WTC11 (cell line): Measurements from ENCODE around the gene TMEM59L. TPM values are rescaled to one million over a fixed set of nuclear protein-coding genes. Genes with fewer than 3 reads are reported as not detected.
"Not testable (repeated sequence)": the region's sequence is repeated elsewhere in the genome, so short reads cannot be mapped to it uniquely, and the experiment has no call there.

Source experiments
- ATAC-seq: fragments of 200-7000 bp; cut with Tn5 transposase; 2 replicates; pipeline ENCODE4 v1.10.0; 2021; ENCODE audit warnings: mild to moderate bottlenecking, moderate library complexity
- CTCF ChIA-PET: fragments of 300-600 bp; sonication (Branson Sonifier 250); formaldehyde crosslinking; loops from one replicate; lab custom pipeline; 2021; ENCODE audit warnings: antibody characterized with exemption; lab: Charles Lee
- POLR2A ChIA-PET: fragments of 350-600 bp; sonication (Branson Sonifier 250); formaldehyde crosslinking; loops from one replicate; lab custom pipeline; 2021; ENCODE audit warnings: antibody characterized with exemption; lab: Charles Lee
- DNase-seq: peaks from one replicate; pipeline ENCODE4 v3.0.0; 2021; ENCODE audit warnings: low spot score
- H3K27ac Mint-ChIP-seq: 2 replicates; pipeline ENCODE4 v1.8.0; 2021; ENCODE audit warnings: mixed read lengths
- H3K27me3 Mint-ChIP-seq: 2 replicates; pipeline ENCODE4 v1.8.0; 2021; ENCODE audit warnings: low read depth, mild to moderate bottlenecking, moderate library complexity, mixed read lengths
- H3K36me3 Mint-ChIP-seq: 2 replicates; pipeline ENCODE4 v1.8.0; 2021; ENCODE audit warnings: mixed read lengths
- H3K4me1 Mint-ChIP-seq: 2 replicates; pipeline ENCODE4 v1.8.0; 2022; ENCODE audit warnings: mixed read lengths
- H3K4me3 Mint-ChIP-seq: 2 replicates; pipeline ENCODE4 v1.8.0; 2021; ENCODE audit warnings: mild to moderate bottlenecking, moderate library complexity, mixed read lengths
- H3K9me3 Mint-ChIP-seq: 2 replicates; pipeline ENCODE4 v1.8.0; 2021; ENCODE audit warnings: mixed read lengths
- ELF4 ChIP-seq: sonication (generic); formaldehyde crosslinking; IDR thresholded peaks from 2 replicates; pipeline ENCODE4 v1.8.1; 2022; ENCODE audit warnings: low read depth, mild to moderate bottlenecking, moderate library complexity, missing genetic modification reagents
- GTF2I ChIP-seq: fragments of 250-450 bp; sonication (Bioruptor Pico); conservative IDR thresholded peaks from 2 replicates; pipeline ENCODE4 v1.4.0; 2021; ENCODE audit warnings: mild to moderate bottlenecking
- IRF1 ChIP-seq: sonication (generic); formaldehyde crosslinking; IDR thresholded peaks from 2 replicates; pipeline ENCODE4 v1.8.0; 2023; ENCODE audit warnings: missing genetic modification reagents
- MXD4 ChIP-seq: fragments of 250-450 bp; sonication (Bioruptor Pico); IDR thresholded peaks from 2 replicates; pipeline ENCODE4 v1.8.0; 2021; ENCODE audit warnings: mild to moderate bottlenecking, moderate library complexity, borderline replicate concordance
- USF2 ChIP-seq: sonication (generic); formaldehyde crosslinking; IDR thresholded peaks from 2 replicates; pipeline ENCODE4 v1.8.1; 2023; ENCODE audit warnings: mild to moderate bottlenecking, missing genetic modification reagents, moderate library complexity
- ZBTB43 ChIP-seq: sonication (generic); formaldehyde crosslinking; IDR thresholded peaks from 2 replicates; pipeline ENCODE4 v1.8.1; 2023; ENCODE audit warnings: mild to moderate bottlenecking, missing genetic modification reagents
- ZNF121 ChIP-seq: sonication (generic); formaldehyde crosslinking; IDR thresholded peaks from 2 replicates; pipeline ENCODE4 v1.8.0; 2023; ENCODE audit warnings: missing genetic modification reagents
- total RNA-seq: library from RNA; stranded (reverse); gene quantifications from 3 replicates; pipeline ENCODE4 v1.2.3, GENCODE V29; 2021
- TF ChIP-seq, protein P1 (sequence below): sonication (generic); formaldehyde crosslinking; IDR thresholded peaks from 2 replicates; pipeline ENCODE4 v1.8.1; 2023; ENCODE audit warnings: mild to moderate bottlenecking, missing genetic modification reagents
- TF ChIP-seq, protein P2 (sequence below): sonication (generic); formaldehyde crosslinking; IDR thresholded peaks from 2 replicates; pipeline ENCODE4 v1.8.0; 2022; ENCODE audit warnings: missing genetic modification reagents
- TF ChIP-seq, protein P3 (sequence below): fragments of 250-450 bp; sonication (Bioruptor Pico); IDR thresholded peaks from 2 replicates; pipeline ENCODE4 v2.1.2; 2022; ENCODE audit warnings: mild to moderate bottlenecking, moderate library complexity

Gene TMEM59L
- total RNA-seq, 1 experiment from 2014 or later = 14.8 TPM

- TF ChIP-seq, protein P1, sequence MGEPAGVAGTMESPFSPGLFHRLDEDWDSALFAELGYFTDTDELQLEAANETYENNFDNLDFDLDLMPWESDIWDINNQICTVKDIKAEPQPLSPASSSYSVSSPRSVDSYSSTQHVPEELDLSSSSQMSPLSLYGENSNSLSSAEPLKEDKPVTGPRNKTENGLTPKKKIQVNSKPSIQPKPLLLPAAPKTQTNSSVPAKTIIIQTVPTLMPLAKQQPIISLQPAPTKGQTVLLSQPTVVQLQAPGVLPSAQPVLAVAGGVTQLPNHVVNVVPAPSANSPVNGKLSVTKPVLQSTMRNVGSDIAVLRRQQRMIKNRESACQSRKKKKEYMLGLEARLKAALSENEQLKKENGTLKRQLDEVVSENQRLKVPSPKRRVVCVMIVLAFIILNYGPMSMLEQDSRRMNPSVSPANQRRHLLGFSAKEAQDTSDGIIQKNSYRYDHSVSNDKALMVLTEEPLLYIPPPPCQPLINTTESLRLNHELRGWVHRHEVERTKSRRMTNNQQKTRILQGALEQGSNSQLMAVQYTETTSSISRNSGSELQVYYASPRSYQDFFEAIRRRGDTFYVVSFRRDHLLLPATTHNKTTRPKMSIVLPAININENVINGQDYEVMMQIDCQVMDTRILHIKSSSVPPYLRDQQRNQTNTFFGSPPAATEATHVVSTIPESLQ (CRISPR knock-in tag) = no peak
- TF ChIP-seq, protein P2, sequence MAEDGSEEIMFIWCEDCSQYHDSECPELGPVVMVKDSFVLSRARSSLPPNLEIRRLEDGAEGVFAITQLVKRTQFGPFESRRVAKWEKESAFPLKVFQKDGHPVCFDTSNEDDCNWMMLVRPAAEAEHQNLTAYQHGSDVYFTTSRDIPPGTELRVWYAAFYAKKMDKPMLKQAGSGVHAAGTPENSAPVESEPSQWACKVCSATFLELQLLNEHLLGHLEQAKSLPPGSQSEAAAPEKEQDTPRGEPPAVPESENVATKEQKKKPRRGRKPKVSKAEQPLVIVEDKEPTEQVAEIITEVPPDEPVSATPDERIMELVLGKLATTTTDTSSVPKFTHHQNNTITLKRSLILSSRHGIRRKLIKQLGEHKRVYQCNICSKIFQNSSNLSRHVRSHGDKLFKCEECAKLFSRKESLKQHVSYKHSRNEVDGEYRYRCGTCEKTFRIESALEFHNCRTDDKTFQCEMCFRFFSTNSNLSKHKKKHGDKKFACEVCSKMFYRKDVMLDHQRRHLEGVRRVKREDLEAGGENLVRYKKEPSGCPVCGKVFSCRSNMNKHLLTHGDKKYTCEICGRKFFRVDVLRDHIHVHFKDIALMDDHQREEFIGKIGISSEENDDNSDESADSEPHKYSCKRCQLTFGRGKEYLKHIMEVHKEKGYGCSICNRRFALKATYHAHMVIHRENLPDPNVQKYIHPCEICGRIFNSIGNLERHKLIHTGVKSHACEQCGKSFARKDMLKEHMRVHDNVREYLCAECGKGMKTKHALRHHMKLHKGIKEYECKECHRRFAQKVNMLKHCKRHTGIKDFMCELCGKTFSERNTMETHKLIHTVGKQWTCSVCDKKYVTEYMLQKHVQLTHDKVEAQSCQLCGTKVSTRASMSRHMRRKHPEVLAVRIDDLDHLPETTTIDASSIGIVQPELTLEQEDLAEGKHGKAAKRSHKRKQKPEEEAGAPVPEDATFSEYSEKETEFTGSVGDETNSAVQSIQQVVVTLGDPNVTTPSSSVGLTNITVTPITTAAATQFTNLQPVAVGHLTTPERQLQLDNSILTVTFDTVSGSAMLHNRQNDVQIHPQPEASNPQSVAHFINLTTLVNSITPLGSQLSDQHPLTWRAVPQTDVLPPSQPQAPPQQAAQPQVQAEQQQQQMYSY (CRISPR knock-in tag) = no peak
- no peak for TF ChIP-seq GTF2I (CRISPR knock-in tag)
These were observed 14.6 kb upstream of the TMEM59L start (continued) for GRCh38 chr19:18597809-18598660.

DNA sequence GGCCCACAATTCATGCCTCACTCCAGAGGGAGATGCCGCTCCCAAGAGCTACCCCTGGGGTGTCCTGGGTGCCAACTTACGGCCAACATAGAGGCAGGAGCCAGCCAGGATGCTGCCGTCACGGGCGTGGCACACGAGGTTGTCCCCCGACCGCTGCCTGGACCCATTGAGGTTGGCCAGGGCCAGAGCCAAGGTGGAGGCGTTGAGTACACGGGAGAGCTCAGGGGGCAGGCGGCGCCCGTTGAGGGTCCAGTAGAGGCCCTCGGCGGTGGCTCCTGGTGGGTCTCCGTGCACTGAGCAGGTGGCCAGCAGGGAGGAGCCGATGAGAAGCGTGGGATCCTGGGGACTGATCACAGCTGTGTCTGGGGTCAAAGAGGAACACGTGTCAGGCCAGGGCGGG, 13.2 kb upstream of the TMEM59L start:
- peaks cover 53% of the 10 kb centered on the region for H3K27me3 Mint-ChIP-seq
- H3K36me3 Mint-ChIP-seq = no peaks in the 10 kb centered on the region
- H3K4me3 Mint-ChIP-seq = no peak overlapping the region
- peaks cover 44% of the 10 kb centered on the region for H3K4me1 Mint-ChIP-seq
- H3K27ac Mint-ChIP-seq = no peak overlapping the region
- POLR2A ChIA-PET = no interaction called here
- ATAC-seq (no peak), DNase-seq (no peak)
- no peak for TF ChIP-seq USF2 (CRISPR knock-in tag)
- TF ChIP-seq IRF1 (CRISPR knock-in tag) = no peak
- TF ChIP-seq ELF4 (CRISPR knock-in tag) = no peak
- TF ChIP-seq ZBTB43 (CRISPR knock-in tag) = no peak
- TF ChIP-seq, protein P3, sequence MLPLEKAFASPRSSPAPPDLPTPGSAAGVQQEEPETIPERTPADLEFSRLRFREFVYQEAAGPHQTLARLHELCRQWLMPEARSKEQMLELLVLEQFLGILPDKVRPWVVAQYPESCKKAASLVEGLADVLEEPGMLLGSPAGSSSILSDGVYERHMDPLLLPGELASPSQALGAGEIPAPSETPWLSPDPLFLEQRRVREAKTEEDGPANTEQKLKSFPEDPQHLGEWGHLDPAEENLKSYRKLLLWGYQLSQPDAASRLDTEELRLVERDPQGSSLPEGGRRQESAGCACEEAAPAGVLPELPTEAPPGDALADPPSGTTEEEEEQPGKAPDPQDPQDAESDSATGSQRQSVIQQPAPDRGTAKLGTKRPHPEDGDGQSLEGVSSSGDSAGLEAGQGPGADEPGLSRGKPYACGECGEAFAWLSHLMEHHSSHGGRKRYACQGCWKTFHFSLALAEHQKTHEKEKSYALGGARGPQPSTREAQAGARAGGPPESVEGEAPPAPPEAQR = no peak
- no peak for TF ChIP-seq MXD4 (CRISPR knock-in tag)
- H3K9me3 Mint-ChIP-seq = no peaks in the 10 kb centered on the region
- CTCF ChIA-PET = interaction anchor here (1.4 kb wide), 1 partner anchor 10 kb away, joined by 3 read pairs; no protein-coding TSS in a partner anchor

DNA sequence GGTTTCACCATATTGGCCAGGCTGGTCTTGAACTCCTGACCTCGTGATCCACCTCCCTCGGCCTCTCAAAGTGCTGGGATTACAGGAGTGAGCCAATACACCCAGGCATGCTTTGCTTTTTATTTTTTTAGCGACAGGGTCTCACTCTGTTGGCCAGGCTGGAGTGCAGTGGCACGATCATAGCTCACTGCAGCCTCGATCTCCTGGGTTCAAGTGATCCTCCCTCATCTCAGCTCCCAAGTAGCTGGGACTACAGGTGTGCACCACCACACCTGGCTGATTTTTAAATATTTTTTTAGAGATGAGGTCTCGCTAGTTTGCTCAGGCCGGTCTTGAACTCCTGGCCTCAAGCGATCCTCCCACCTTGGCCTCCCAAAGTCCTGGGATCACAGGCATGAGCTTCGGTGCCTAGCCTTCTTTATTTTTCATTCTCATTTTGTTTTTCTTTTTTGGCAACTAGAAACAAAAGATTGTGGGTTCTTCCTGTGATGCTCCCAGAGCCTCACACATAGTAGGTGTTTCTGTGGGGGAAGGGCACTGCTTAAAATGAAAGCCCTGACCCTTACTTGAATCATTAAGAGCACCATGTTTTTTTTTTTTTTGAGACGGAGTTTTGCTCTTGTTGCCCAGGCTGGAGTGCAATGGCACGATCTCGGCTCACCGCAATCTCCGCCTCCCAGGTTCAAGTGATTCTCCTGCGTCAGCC, 11.8 kb upstream of the TMEM59L start:
- DNase-seq, CTCF ChIA-PET, H3K27ac Mint-ChIP-seq, H3K9me3 Mint-ChIP-seq, H3K4me3 Mint-ChIP-seq, ATAC-seq, H3K36me3 Mint-ChIP-seq, POLR2A ChIA-PET: not testable (repeated sequence)
- 0 out of 2 replicates have a peak, but pooled peaks have one; percentile 43 for TF ChIP-seq ZNF121 (CRISPR knock-in tag)
- H3K4me1 Mint-ChIP-seq = peaks cover 44% of the 10 kb centered on the region
- peaks cover 66% of the 10 kb centered on the region for H3K27me3 Mint-ChIP-seq
